ES-I3 (cell line): Measurements from ENCODE around the gene FAM174B.

Experiments
- H3K36me3 ChIP-seq: 2 replicates; pipeline ENCODE4 v1.6.1; 2013; ENCODE audit warnings: mild to moderate bottlenecking, low read length, control low read depth, moderate library complexity; ENCODE audit not compliant: insufficient read depth
- H3K4me1 ChIP-seq: 2 replicates; pipeline ENCODE4 v1.6.1; 2013; ENCODE audit warnings: mild to moderate bottlenecking, control low read depth, low read length; ENCODE audit not compliant: insufficient read depth
- H3K9ac ChIP-seq: 2 replicates; pipeline ENCODE4 v1.6.1; 2013; ENCODE audit warnings: low read depth, mild to moderate bottlenecking, low read length, moderate library complexity
- H3K9me3 ChIP-seq: 2 replicates; pipeline ENCODE4 v1.6.1; 2013; ENCODE audit warnings: mild to moderate bottlenecking, low read length, moderate library complexity; ENCODE audit not compliant: control insufficient read depth, insufficient read depth

Gene FAM174B

DNA sequence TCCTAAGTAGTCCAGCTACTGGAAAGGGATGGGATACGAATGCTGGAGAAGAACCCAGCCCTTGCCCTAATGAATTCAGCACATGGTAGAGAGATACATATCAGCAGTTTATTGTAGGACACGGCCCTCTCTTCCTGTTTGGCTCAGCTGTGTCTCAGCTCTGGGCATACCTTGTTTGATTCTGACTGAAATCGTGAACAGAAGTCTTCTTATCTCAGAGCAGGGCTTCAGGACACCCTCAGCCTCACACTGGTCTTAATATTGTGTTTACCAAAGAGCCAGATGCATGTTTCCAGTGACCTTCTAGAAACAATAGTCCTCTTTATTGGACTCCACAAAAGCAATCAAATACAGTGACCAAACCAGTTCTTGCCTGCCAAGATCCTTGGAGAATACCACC lies 54.7 kb downstream of the FAM174B start:
- H3K36me3 ChIP-seq = no peaks in the 10 kb centered on the region
- no peaks in the 10 kb centered on the region for H3K4me1 ChIP-seq
- H3K9me3 ChIP-seq = no peaks in the 10 kb centered on the region
- H3K9ac ChIP-seq = no peak overlapping the region

DNA sequence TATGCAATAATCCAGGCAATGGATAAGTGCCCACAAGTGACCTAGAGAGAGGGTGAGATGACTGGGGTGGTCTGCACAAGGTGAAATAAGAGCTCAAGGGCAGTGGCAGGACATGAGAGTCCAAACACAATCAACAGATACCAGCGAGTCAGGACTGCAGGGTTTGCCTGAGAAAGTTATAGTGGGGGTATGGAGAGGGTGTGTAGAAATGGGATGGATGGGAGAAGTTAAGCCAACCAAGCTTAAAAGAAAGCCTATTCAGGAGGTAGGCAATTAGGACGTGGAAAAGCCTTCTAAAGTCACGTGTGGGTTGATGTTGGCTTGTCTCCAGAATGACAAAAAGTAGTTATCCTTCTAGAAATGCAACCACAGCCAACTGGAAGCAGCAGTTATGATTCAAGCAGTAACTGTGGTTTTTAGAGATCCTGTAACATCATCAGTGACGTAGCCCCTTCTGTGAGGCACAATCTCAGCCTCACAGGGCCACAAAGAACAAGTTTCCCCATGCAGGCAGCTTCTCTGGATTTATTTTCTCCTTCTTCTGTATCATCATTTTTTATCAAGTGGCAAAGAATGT lies 56.1 kb downstream of the FAM174B start:
- H3K9ac ChIP-seq = no peak overlapping the region
- no peaks in the 10 kb centered on the region for H3K4me1 ChIP-seq
- no peaks in the 10 kb centered on the region for H3K9me3 ChIP-seq
- no peaks in the 10 kb centered on the region for H3K36me3 ChIP-seq

DNA sequence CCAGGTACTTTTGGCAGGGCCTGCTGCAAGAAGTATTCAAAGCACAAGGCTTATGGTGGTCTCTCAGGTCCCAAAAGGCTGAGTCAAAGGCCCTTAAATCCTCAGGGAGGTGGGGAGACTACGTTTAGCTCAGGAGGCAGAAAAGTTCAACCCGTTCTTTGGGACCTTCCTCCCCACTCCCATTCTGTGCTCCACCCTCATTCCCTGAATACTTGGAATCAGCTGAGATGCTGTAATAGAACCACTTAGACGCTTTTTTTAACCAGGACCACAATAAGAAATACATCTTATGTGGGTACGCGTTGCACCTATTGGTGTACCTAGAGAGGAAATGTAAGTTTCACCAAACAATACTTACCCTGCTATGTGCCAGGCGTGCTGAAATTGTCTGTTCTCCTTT lies 58.0 kb downstream of the FAM174B start:
- H3K4me1 ChIP-seq = no peaks in the 10 kb centered on the region
- H3K36me3 ChIP-seq = no peaks in the 10 kb centered on the region
- H3K9ac ChIP-seq = no peak overlapping the region
- H3K9me3 ChIP-seq = no peaks in the 10 kb centered on the region

DNA sequence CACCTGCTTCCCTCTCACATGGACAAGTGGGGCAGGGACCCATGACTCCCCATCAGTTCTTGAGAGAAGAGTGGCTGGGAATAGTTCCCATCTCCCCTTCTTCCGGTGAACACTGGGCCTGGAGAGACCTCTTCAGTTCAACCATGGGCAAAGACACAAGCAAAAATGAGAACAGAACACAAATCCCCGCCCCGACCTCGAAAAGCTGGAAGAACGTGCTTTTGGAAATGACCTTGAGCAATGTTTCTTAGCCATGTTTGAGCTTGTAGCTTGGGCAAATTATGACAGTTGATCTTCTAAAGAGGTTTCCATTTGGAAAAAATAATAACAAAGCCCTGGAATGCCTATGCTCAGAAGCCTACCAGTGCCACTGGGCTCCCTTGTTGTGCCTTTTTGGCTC lies 59.0 kb downstream of the FAM174B start:
- no peaks in the 10 kb centered on the region for H3K9me3 ChIP-seq
- H3K4me1 ChIP-seq = no peaks in the 10 kb centered on the region
- H3K36me3 ChIP-seq = no peaks in the 10 kb centered on the region

DNA sequence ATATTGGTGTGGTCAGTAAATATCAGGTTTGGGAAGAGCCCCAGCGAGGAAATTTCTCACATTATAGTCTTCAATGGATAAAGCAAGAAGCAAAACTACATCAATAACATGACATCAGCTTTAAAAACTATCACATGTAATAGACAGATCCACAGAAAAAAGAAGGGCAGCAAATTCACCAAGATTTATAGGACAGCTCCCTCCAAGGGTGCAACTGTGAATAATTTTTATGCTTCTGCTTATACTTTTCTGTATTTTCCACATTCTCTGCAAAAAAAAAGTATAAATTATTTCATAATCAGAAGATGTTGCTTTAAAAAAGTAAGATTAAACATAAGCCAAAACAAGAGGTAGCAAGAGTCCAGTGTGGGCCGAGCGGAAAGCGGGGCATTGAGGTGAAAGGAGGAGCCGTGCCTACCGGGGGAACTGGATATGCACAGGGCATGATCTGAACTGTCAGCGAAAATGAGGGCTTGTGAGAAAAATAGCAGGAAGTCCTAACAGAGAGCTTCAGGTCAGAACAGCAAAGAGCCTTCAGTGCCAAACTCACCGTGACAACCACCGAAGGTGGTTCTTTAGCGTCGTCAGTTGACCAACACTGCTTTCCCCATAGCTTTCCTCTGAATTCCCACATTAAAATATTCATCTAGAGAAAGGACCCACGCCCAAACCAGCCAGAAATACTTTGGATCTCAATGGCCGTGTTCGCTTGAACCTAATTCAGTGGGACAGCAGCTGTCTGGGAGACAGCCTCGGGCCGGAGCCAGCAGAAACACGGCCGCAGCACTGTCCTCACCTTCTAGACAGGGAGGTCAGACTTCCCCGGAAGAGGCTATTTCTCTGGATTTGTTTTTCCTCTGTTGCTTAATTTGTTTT lies 59.8 kb downstream of the FAM174B start:
- H3K36me3 ChIP-seq = no peaks in the 10 kb centered on the region
- no peaks in the 10 kb centered on the region for H3K4me1 ChIP-seq
- no peak overlapping the region for H3K9ac ChIP-seq
- no peaks in the 10 kb centered on the region for H3K9me3 ChIP-seq

More for the DNA sequence above, 59.0 kb downstream of the FAM174B start:
- no peak overlapping the region for H3K9ac ChIP-seq

GRCh38 chr15:92591275-92591674 lies 64.3 kb downstream of the FAM174B start:
- no peak overlapping the region for H3K9ac ChIP-seq
- H3K36me3 ChIP-seq = no peaks in the 10 kb centered on the region
- H3K9me3 ChIP-seq = no peaks in the 10 kb centered on the region
- no peaks in the 10 kb centered on the region for H3K4me1 ChIP-seq

DNA sequence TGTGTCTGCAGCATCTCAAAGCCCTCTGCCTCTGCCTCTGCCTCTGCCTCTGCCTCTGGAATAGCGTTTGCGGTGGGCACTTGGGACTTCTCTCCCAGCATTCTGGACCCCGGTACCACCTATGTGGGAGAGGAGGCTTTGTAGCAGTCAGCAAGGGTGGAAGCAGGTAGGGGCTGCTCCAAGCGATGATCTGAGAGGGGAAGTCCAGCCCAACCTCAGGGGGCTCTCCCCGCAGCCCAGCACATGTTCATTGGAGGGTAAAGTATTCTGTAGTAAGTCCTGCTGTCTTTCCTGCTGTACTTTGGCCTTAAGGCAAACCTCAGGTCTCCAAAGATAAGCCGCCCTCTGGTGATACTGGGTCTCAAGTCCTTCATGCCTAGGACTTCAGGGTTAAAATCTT lies 68.6 kb downstream of the FAM174B start:
- Histone ChIP-seq H3K36me3 (no peaks in the 10 kb centered on the region), H3K9me3 (no peaks in the 10 kb centered on the region), H3K4me1 (no peaks in the 10 kb centered on the region), H3K9ac (no peak overlapping the region)

GRCh38 chr15:92586383-92586942 lies 69.1 kb downstream of the FAM174B start:
- no peak overlapping the region for H3K9ac ChIP-seq
- no peaks in the 10 kb centered on the region for H3K4me1 ChIP-seq
- H3K36me3 ChIP-seq = no peaks in the 10 kb centered on the region

GRCh38 chr15:92584105-92584504 lies 71.5 kb downstream of the FAM174B start:
- H3K4me1 ChIP-seq = no peaks in the 10 kb centered on the region
- no peaks in the 10 kb centered on the region for H3K36me3 ChIP-seq
- H3K9me3 ChIP-seq = no peaks in the 10 kb centered on the region
- H3K9ac ChIP-seq = no peak overlapping the region

More at GRCh38 chr15:92586383-92586942, 69.1 kb downstream of the FAM174B start:
- H3K9me3 ChIP-seq = no peaks in the 10 kb centered on the region

- Histone ChIP-seq H3K9me3 (no peaks in the 10 kb centered on the region), H3K36me3 (no peaks in the 10 kb centered on the region)
Measured at GRCh38 chr15:92583096-92584034, 72.2 kb downstream of the FAM174B start.

DNA sequence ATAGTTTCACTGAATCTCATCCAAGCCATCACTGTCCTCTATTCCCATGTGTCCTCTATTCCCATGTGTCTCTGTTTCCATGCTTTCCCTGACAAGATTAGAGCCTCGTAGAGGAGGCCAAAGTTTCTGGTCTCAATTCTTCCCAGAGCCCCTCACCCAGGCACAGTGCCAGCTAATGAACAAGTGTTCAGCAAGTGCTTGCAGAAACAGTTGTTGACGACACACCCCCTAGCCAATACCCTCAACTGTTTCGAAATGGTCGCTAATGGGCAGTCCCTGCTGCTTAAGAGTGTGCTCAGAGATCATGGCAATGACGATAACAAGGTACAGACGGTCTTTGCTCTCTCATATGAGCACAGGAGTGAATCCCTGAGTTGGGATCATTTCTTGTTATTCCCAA lies 73.4 kb downstream of the FAM174B start:
- H3K9ac ChIP-seq = no peak overlapping the region
- no peaks in the 10 kb centered on the region for H3K9me3 ChIP-seq
- no peaks in the 10 kb centered on the region for H3K36me3 ChIP-seq
- no peaks in the 10 kb centered on the region for H3K4me1 ChIP-seq

More at GRCh38 chr15:92583096-92584034, 72.2 kb downstream of the FAM174B start:
- H3K4me1 ChIP-seq = no peaks in the 10 kb centered on the region
- H3K9ac ChIP-seq = no peak overlapping the region

- Histone ChIP-seq H3K4me1 (no peaks in the 10 kb centered on the region), H3K9me3 (no peaks in the 10 kb centered on the region), H3K9ac (no peak overlapping the region)
Measured at GRCh38 chr15:92580933-92581445, 74.6 kb downstream of the FAM174B start.

DNA sequence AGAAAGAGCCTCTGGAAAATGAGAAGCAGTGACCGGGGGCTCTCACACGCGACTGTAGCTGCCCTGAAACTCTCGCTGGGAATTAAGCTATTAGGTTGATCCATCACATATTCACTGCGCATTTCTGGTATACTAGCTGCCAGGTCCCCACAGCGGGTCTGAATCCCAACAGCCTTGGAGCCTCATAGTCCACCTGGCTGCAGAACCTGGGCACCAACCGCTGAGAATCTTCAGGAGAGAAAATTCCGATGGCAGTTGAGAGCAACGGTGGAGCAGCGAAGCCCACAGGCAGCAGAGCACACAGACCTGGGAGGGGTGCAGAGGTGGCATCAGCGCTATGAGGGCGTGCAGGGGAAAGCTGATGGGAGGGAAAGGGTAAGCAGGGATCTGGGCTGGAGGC lies 75.1 kb downstream of the FAM174B start:
- Histone ChIP-seq H3K4me1 (no peaks in the 10 kb centered on the region), H3K9me3 (no peaks in the 10 kb centered on the region), H3K36me3 (no peaks in the 10 kb centered on the region), H3K9ac (no peak overlapping the region)

More at GRCh38 chr15:92580933-92581445, 74.6 kb downstream of the FAM174B start:
- no peaks in the 10 kb centered on the region for H3K36me3 ChIP-seq

DNA sequence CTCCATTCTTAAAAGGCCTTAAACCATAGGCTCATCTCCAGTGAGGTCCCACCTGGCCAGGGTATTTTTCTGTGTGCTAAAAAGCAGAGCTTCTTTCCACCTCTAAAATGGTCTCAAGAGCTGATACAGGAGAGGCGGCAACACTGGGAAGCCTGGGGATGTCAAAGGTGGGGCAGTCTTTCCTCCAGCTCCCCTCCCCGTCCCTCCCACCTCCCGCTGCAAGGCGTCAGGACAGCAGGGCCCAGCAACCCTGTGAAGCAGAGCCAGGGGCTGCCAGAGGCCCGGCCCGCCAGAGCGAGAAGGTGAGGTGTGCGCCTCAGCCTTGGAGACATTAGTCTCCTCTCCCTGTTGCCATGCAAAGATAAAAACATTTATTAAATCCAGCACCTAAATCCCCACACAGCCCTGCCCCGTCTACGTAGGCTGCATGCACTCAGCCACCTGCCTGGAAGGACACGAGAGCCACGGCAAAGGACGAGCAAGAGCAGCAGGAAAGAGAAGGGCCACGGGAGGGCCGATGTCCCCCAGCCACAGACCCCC lies 75.6 kb downstream of the FAM174B start:
- Histone ChIP-seq H3K36me3 (no peaks in the 10 kb centered on the region), H3K4me1 (no peaks in the 10 kb centered on the region)

More for the DNA sequence above, 75.6 kb downstream of the FAM174B start:
- no peak overlapping the region for H3K9ac ChIP-seq
- H3K9me3 ChIP-seq = no peaks in the 10 kb centered on the region
